ENCODE results near the gene PHACTR1. TPM values are rescaled to one million over a fixed set of nuclear protein-coding genes. Genes with fewer than 3 reads are reported as not detected.

PHACTR1 gene
- total and polyA plus RNA-seq, 2 of the 4 experiments (the other 2 are of a cell fraction) = not detected

DNA sequence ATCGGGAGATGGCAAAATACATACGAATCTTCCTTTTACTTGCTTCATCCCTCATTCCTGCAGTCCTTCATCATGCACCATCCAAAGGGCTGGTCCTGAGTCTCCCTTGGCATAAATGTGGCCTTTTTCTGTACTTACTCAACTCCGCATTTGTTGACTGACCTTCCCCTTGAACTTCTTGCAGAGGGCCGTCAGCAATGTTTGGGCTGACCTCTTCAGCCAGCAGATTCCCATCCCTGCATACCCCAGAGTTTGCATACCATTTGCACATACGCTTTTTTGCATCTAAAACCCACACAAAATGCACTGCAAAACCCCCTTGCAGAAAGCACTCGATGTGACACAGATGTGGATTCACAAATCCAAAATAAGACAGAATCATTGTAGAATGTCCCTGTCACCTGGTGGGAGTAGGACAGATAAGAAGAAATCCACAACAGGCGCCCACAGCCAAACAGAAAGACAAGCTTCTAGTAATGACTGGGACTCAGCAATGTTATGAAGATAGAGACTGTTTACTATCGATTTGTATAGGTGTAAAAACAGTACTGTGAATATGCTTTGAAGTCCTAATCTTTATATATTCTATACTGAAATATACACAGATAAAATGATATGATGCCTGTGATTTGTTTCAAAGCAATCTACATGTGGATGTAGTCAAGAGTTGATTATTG lies 566.0 kb downstream of the PHACTR1 start:
- in situ Hi-C loops (cut with MboI; ENCODE audit: low sequenced_read_pairs) (no loop called here), intact Hi-C loops (cut with micrococcal nuclease) (no loop called here), dilution Hi-C loops (cut with HindIII; ENCODE audit: low sequenced_read_pairs, unreplicated experiment) (no loop called here)
- Histone ChIP-seq H4K5ac (ENCODE audit: low read depth, low read length) (no peak overlapping the region), H2BK20ac (ENCODE audit: low read depth, low read length) (no peak overlapping the region), H4K20me1 (ENCODE audit: insufficient read depth, low read length) (no peaks in the 10 kb centered on the region), H3K4me3 (ENCODE audit: insufficient read depth, low read depth, low read length) (no peak overlapping the region), H3K36me3 (ENCODE audit: control insufficient read depth, insufficient read depth, low read length) (no peaks in the 10 kb centered on the region), H3K9me3 (ENCODE audit: control insufficient read depth, insufficient read depth, low read length) (peaks cover 3% of the 10 kb centered on the region; the same call in 1 of the 2 replicates), H3K23ac (ENCODE audit: low read depth, low read length) (no peak overlapping the region), H3K27me3 (ENCODE audit: control insufficient read depth, insufficient read depth, low read length) (no peaks in the 10 kb centered on the region), H4K8ac (ENCODE audit: low read depth in 2 of 2, low read length in 2 of 2) (no peak overlapping the region), H2BK120ac (ENCODE audit: low read depth, low read length) (no peak overlapping the region), H3K4me1 (ENCODE audit: control insufficient read depth, insufficient read depth, low read length) (no peaks in the 10 kb centered on the region), H3K4ac (ENCODE audit: low read depth, low read length) (no peak overlapping the region), H2AK5ac (ENCODE audit: low read depth, low read length) (no peak overlapping the region), H3K14ac (replicated peaks; ENCODE audit: low read depth, low read length) (no peak overlapping the region), H2AK9ac (replicated peaks; ENCODE audit: low read depth, low read length, poor library complexity) (no peak overlapping the region), H2AFZ (replicated peaks; ENCODE audit: low read length, poor library complexity) (no peak overlapping the region), H3K18ac (ENCODE audit: low read depth, low read length) (no peak overlapping the region), H3K4me2 (ENCODE audit: low read depth, low read length) (no peak overlapping the region), H3K79me1 (ENCODE audit: low read depth in 1 of 2, low read length in 2 of 2) (no peaks in the 10 kb centered on the region), H4K91ac (ENCODE audit: insufficient read depth, low read depth, low read length) (no peak overlapping the region), H2BK5ac (ENCODE audit: low read depth, low read length, poor library complexity, severe bottlenecking) (no peak overlapping the region), H3K56ac (ENCODE audit: extremely low read depth, insufficient read depth, low read length) (no peak overlapping the region), H3K9me1 (ENCODE audit: insufficient read depth, low read length) (no peaks in the 10 kb centered on the region), H3K9ac (ENCODE audit: low read depth, low read length) (no peak overlapping the region), H3K27ac (ENCODE audit: insufficient read depth, low read length) (no peak overlapping the region), H2BK15ac (ENCODE audit: low read depth, low read length) (no peak overlapping the region)
- CTCF ChIA-PET = no interaction called here
- no TSS peak for BruUV-seq (replicated peaks)
- POLR2A ChIA-PET (ENCODE audit: unreplicated experiment) = interaction anchor here (0.6 kb wide), 1 partner anchor 643 kb away, joined by 6 read pairs; no protein-coding TSS in a partner anchor
- DNase-seq = no peak
- peak; percentile 21; the same call in 1 of the 2 replicates for ATAC-seq (ENCODE audit: low read depth)
- 69% methylated on average over 2 of the region's 8 CpGs; no CpG with 5 or more reads in 1 of the 2 experiments for WGBS, 2 experiments (ENCODE audit: extremely low coverage in 2 of 2, insufficient read length in 1 of 2)
- no peak for TF ChIP-seq RFX5 (IDR thresholded peaks at IDR 0.05; ENCODE audit: low read depth, low read length)
- TF ChIP-seq CEBPB (IDR thresholded peaks at IDR 0.05; ENCODE audit: low read depth, low read length) = no peak
- no peak for TF ChIP-seq POLR2A (IDR thresholded peaks at IDR 0.05; ENCODE audit: low read depth, low read length)
- TF ChIP-seq BHLHE40 (IDR thresholded peaks at IDR 0.05; ENCODE audit: low read depth, low read length) = no peak
- TF ChIP-seq MAZ (IDR thresholded peaks at IDR 0.05; ENCODE audit: borderline replicate concordance, low read depth, low read length) = no peak
- TF ChIP-seq CHD1 (IDR thresholded peaks at IDR 0.05; ENCODE audit: low read depth, low read length) = no peak
- TF ChIP-seq RCOR1 (IDR thresholded peaks at IDR 0.05; ENCODE audit: insufficient replicate concordance, low read length) = no peak
- TF ChIP-seq, protein P1, sequence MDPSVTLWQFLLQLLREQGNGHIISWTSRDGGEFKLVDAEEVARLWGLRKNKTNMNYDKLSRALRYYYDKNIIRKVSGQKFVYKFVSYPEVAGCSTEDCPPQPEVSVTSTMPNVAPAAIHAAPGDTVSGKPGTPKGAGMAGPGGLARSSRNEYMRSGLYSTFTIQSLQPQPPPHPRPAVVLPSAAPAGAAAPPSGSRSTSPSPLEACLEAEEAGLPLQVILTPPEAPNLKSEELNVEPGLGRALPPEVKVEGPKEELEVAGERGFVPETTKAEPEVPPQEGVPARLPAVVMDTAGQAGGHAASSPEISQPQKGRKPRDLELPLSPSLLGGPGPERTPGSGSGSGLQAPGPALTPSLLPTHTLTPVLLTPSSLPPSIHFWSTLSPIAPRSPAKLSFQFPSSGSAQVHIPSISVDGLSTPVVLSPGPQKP (IDR thresholded peaks at IDR 0.05; ENCODE audit: borderline replicate concordance, low read depth, low read length) = no peak
- no peak for TF ChIP-seq MAFK (IDR thresholded peaks at IDR 0.05; ENCODE audit: low read depth, low read length)
- TF ChIP-seq, protein P2, sequence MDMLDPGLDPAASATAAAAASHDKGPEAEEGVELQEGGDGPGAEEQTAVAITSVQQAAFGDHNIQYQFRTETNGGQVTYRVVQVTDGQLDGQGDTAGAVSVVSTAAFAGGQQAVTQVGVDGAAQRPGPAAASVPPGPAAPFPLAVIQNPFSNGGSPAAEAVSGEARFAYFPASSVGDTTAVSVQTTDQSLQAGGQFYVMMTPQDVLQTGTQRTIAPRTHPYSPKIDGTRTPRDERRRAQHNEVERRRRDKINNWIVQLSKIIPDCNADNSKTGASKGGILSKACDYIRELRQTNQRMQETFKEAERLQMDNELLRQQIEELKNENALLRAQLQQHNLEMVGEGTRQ (IDR thresholded peaks at IDR 0.05; ENCODE audit: low read depth, low read length) = no peak
- TF ChIP-seq SMC3 (IDR thresholded peaks at IDR 0.05; ENCODE audit: low read depth, low read length) = no peak
- no peak for TF ChIP-seq FOS (IDR thresholded peaks at IDR 0.05; ENCODE audit: low read depth, low read length)
- TF ChIP-seq NFE2L2 (IDR thresholded peaks at IDR 0.05; ENCODE audit: low read depth, low read length) = no peak
- TF ChIP-seq RAD21 (IDR thresholded peaks at IDR 0.05; ENCODE audit: low read length) = no peak
- no peak for TF ChIP-seq CTCF (conservative IDR thresholded peaks at IDR 0.05; ENCODE audit: low read depth, low read length)
- TF ChIP-seq MXI1 (IDR thresholded peaks at IDR 0.05; ENCODE audit: borderline replicate concordance, low read depth, low read length) = no peak
